Sigmoid colon (tissue), 7 donors: Measurements from ENCODE around the gene TM6SF1. TPM values are rescaled to one million over a fixed set of nuclear protein-coding genes. Genes with fewer than 3 reads are reported as not detected.

Experiments used
- DNase-seq: peaks from one replicate; pipeline ENCODE4 v3.0.0-alpha.2; 2019
- H3K27ac ChIP-seq, 4 donors: fragments of 200-600 bp; sonication (generic); one replicate each; pipeline ENCODE4 v1.5.1; 2016 to 2019; ENCODE audit warnings: mild to moderate bottlenecking in 1 of 4
- H3K27me3 ChIP-seq, 3 donors: fragments of 200-600 bp; sonication (generic); one replicate each; pipeline ENCODE4 v1.5.1; 2019; ENCODE audit warnings: mild to moderate bottlenecking in 1 of 3
- H3K36me3 ChIP-seq, 4 donors: fragments of 200-600 bp; sonication (generic); one replicate each; pipeline ENCODE4 v1.5.1; 2016 to 2019
- H3K4me1 ChIP-seq, 4 donors: fragments of 200-600 bp; sonication (generic); one replicate each; pipeline ENCODE4 v1.5.1; 2017 to 2019
- H3K4me3 ChIP-seq, 4 donors: fragments of 200-600 bp; sonication (generic); one replicate each; pipeline ENCODE4 v1.5.1; 2017 to 2019; ENCODE audit warnings: mild to moderate bottlenecking in 2 of 4, moderate library complexity in 1 of 4
- H3K9me3 ChIP-seq, 4 donors: fragments of 200-600 bp in 3 of 4; sonication (generic) in 3 of 4; one replicate each; pipeline versions ENCODE4 v1.5.1 to v1.6.1; 2013 to 2019
- EP300 ChIP-seq, 4 donors: sonication (generic); formaldehyde crosslinking; IDR thresholded peaks; one replicate each; pipeline ENCODE4 v1.6.1; 2017; ENCODE audit warnings: antibody characterized with exemption in 4 of 4
- POLR2A ChIP-seq, 2 donors: fragments of 450-650 bp; IDR thresholded peaks; one replicate each; pipeline ENCODE4 v1.6.1; 2016; ENCODE audit warnings: antibody characterized with exemption in 2 of 2, mild to moderate bottlenecking in 2 of 2, moderate library complexity in 2 of 2
- POLR2AphosphoS5 ChIP-seq, 4 donors: sonication (generic); formaldehyde crosslinking; IDR thresholded peaks; one replicate each; pipeline ENCODE4 v1.6.1; 2017; ENCODE audit warnings: antibody characterized with exemption in 4 of 4
- WGBS, 2 donors: extraction: QIAGEN DNeasy Blood & Tissue Kit; methylation state at CpG; one replicate each; pipeline ENCODE4 v1.1.7; 2013; 5-methylcytosine and 5-hydroxymethylcytosine counted together
- intact Hi-C: fragments of 100-400 bp; cut with DNase I; formaldehyde crosslinking; loops from one replicate; pipeline ENCODE4 v1.15.1; 2023
- polyA plus RNA-seq, 3 donors: library from polyadenylated mRNA; stranded (reverse); fragments of 200-250 nt; gene quantifications; one replicate each; pipeline ENCODE4 v1.2.3, GENCODE V29; 2013
- small RNA-seq, 3 donors: library from RNA; depleted of rRNA; stranded (forward); fragments of <200 nt; gene quantifications; one replicate each; pipeline ENCODE3, GENCODE V24; 2016
- total RNA-seq, 4 donors: library from RNA; depleted of rRNA; stranded (reverse); fragments of >200 nt; gene quantifications; one replicate each; pipeline ENCODE4 v1.1.0, GENCODE V29; 2016
- TF ChIP-seq, protein P1 (sequence below), 4 experiments: fragments of 450-650 bp in 3 of 4; fragments of 200-600 bp in 1 of 4; IDR thresholded peaks; one replicate each; pipeline ENCODE4 v1.5.1; 2016 to 2019; ENCODE audit warnings: antibody characterized with exemption in 4 of 4, mild to moderate bottlenecking in 3 of 4, moderate library complexity in 2 of 4
- donor health status: healthy with polysubstance abuse.
- donor health status: Bipolar disorder and iron deficiency.
- donor health status: healthy.

TM6SF1 gene
- total and polyA plus RNA-seq, 7 donors = 1.2 to 7.5 (median 2.8) TPM

DNA sequence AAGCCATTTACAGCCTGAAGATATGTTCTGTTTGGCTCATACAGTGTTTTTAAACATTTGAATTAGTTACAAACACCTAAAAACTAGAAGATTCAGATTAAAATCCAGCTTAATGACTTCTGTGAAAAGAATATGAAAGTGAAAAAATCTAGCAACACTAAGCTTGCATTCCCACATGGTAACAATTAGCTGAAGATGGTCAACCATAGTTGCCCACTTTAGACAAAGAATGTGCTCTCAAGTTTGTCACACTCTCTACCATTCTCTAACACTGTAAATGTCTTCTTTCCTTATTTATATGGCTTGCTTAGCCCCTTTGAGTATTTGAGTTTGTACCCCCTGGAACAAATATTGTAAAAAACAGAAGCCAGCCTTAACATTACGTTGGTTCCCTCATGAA is 67.4 kb downstream of the TM6SF1 start:
- no peak for DNase-seq

DNA sequence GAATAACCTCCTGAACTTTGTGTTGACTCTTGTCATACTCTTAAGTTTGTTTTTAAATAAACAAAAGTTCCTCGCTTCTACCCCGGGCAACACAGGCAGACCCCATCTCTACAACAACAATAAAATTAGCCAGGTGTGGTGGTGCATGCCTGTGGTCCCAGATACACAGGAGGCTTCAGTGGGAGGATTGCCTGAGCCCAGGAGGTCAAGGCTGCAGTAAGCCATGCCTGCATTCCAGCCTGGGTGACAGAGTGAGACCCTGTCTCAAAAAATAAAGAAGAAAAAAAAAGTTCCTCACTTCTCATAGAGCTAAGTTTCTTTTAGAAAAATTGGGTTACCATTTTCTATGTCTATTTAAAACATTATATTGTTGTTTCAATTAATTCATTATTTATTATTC is 70.9 kb downstream of the TM6SF1 start:
- Histone ChIP-seq H3K9me3 (no peaks in the 10 kb centered on the region), H3K4me3 (no peak overlapping the region), H3K36me3 (no peaks in the 10 kb centered on the region), H3K4me1 (no peaks in the 10 kb centered on the region), H3K27me3 (no peaks in the 10 kb centered on the region), H3K27ac (no peak overlapping the region)
- no peak for DNase-seq
- TF ChIP-seq, protein P1, sequence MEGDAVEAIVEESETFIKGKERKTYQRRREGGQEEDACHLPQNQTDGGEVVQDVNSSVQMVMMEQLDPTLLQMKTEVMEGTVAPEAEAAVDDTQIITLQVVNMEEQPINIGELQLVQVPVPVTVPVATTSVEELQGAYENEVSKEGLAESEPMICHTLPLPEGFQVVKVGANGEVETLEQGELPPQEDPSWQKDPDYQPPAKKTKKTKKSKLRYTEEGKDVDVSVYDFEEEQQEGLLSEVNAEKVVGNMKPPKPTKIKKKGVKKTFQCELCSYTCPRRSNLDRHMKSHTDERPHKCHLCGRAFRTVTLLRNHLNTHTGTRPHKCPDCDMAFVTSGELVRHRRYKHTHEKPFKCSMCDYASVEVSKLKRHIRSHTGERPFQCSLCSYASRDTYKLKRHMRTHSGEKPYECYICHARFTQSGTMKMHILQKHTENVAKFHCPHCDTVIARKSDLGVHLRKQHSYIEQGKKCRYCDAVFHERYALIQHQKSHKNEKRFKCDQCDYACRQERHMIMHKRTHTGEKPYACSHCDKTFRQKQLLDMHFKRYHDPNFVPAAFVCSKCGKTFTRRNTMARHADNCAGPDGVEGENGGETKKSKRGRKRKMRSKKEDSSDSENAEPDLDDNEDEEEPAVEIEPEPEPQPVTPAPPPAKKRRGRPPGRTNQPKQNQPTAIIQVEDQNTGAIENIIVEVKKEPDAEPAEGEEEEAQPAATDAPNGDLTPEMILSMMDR (IDR thresholded peaks at IDR 0.05) = no peak
- TF ChIP-seq EP300 (IDR thresholded peaks at IDR 0.05) (no peak), POLR2A (IDR thresholded peaks at IDR 0.05) (no peak), POLR2AphosphoS5 (IDR thresholded peaks at IDR 0.05) (no peak)
- intact Hi-C loops = no loop called here
- WGBS, 2 donors = 77 to 80% methylated on average over 2 of the region's 2 CpGs

More for the DNA sequence above, 67.4 kb downstream of the TM6SF1 start:
- Histone ChIP-seq H3K27me3 (no peaks in the 10 kb centered on the region), H3K9me3 (no peaks in the 10 kb centered on the region), H3K4me1 (no peaks in the 10 kb centered on the region), H3K27ac (no peak overlapping the region), H3K36me3 (no peaks in the 10 kb centered on the region), H3K4me3 (no peak overlapping the region)
- intact Hi-C loops = no loop called here
- TF ChIP-seq, protein P1 (IDR thresholded peaks at IDR 0.05) = no peak
- TF ChIP-seq EP300 (IDR thresholded peaks at IDR 0.05) = no peak
- TF ChIP-seq POLR2A (IDR thresholded peaks at IDR 0.05) = no peak
- TF ChIP-seq POLR2AphosphoS5 (IDR thresholded peaks at IDR 0.05) = no peak
- WGBS, 2 donors = 79 to 89% methylated on average over 1 of the region's 1 CpG

DNA sequence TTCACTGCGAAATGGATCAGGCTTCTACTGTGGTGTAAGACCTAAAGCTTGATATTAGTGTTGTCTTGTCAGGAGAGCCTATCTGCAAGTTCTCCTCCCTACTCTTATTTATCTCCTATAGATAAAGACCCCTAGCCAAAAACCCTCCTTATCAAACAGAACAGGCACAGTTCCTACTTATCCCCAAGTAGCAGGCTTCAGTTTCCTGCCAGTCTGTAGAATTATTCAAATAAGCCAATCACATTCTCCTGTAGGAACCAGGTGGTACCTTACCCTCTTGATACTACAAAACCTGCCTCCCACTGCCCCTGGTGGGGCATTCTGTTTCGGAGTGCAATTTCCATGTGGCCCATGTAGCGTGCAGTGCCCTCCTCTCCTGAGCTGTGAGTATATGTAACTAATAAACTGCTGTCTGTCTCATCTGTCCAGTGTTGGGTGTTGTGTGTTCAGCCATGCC is 71.5 kb downstream of the TM6SF1 start:
- H3K27ac ChIP-seq = no peak overlapping the region
- H3K9me3 ChIP-seq = no peaks in the 10 kb centered on the region
- DNase-seq = no peak
- no peaks in the 10 kb centered on the region for H3K27me3 ChIP-seq
- no peak for TF ChIP-seq EP300 (IDR thresholded peaks at IDR 0.05)
- no peak for TF ChIP-seq POLR2A (IDR thresholded peaks at IDR 0.05)
- no peak for TF ChIP-seq POLR2AphosphoS5 (IDR thresholded peaks at IDR 0.05)
- TF ChIP-seq, protein P1 (IDR thresholded peaks at IDR 0.05) = no peak
- intact Hi-C loops = no loop called here
- H3K4me3 ChIP-seq = no peak overlapping the region
- no peaks in the 10 kb centered on the region for H3K36me3 ChIP-seq
- 95% methylated on average over 3 of the region's 3 CpGs for WGBS, 2 donors
- H3K4me1 ChIP-seq = no peaks in the 10 kb centered on the region

DNA sequence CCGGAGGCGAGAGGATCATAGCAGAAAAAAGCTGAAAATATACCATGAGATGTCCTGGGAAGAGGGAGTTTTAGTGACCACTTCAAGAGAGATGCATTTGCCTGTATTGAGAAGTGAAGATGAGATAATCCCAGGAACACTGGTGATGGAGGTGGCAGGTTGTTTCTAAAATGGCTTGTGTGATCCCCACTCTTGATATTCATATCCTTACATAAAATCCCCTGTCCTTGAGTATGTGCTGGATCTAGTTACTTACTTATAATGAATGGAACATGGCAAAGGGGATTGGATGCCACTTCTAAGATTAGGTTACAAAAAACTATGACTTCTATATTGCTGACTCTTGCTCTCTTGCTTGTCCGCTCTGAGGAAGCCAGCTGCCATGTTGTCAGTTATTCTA is 78.1 kb downstream of the TM6SF1 start:
- Histone ChIP-seq H3K36me3 (no peaks in the 10 kb centered on the region), H3K27me3 (no peaks in the 10 kb centered on the region), H3K27ac (no peak overlapping the region), H3K4me1 (no peaks in the 10 kb centered on the region), H3K4me3 (no peak overlapping the region), H3K9me3 (no peaks in the 10 kb centered on the region)
- DNase-seq = no peak
- TF ChIP-seq, protein P1 (IDR thresholded peaks at IDR 0.05) = no peak
- TF ChIP-seq POLR2AphosphoS5 (IDR thresholded peaks at IDR 0.05) (no peak), POLR2A (IDR thresholded peaks at IDR 0.05) (no peak), EP300 (IDR thresholded peaks at IDR 0.05) (no peak)
- intact Hi-C loops = no loop called here
- WGBS, 2 donors = 96 to 98% methylated on average over 3 of the region's 3 CpGs

Small RNAs within 50 kb of the gene (small RNA-seq; reads per million reads assigned to genes)
- gene MIR4515 = 0 reads per million in 3 donors

Other genes starting within 250 kb of the TM6SF1 start
- 10 to 100 TPM in 3 of 4 donors, 1 to 10 TPM in 1; 7.1 to 16.8 (median 14.0) TPM for gene HOMER2, start 154.9 kb upstream of the TM6SF1 start, total RNA-seq
- gene HOMER2, start 154.9 kb upstream of the TM6SF1 start, polyA plus RNA-seq = 1 to 10 TPM in 1 of 3 donors, under 1 TPM in 2; under 0.01 to 2.0 (median 0.69) TPM
- 10 to 100 TPM; 10.8 to 21.8 (median 19.2) TPM for gene RAMAC, start 121.4 kb upstream of the TM6SF1 start, total RNA-seq
- gene RAMAC, start 121.4 kb upstream of the TM6SF1 start, polyA plus RNA-seq = 10 to 100 TPM; 19.8 to 40.2 (median 23.4) TPM
- 10 to 100 TPM in 3 of 4 donors, 1 to 10 TPM in 1; 9.1 to 14.6 (median 12.0) TPM for gene C15orf40, start 96.0 kb upstream of the TM6SF1 start, total RNA-seq
- 10 to 100 TPM; 21.3 to 26.1 (median 23.4) TPM for gene C15orf40, start 96.0 kb upstream of the TM6SF1 start, polyA plus RNA-seq
- gene BTBD1, start 40.4 kb upstream of the TM6SF1 start, total RNA-seq = 10 to 100 TPM; 64.2 to 82.4 (median 71.3) TPM
- 10 to 100 TPM; 32.1 to 59.9 (median 39.0) TPM for gene BTBD1, start 40.4 kb upstream of the TM6SF1 start, polyA plus RNA-seq
- gene HDGFL3, start 100.2 kb downstream of the TM6SF1 start, total RNA-seq = 10 to 100 TPM; 58.0 to 83.6 (median 66.9) TPM
- gene HDGFL3, start 100.2 kb downstream of the TM6SF1 start, polyA plus RNA-seq = 10 to 100 TPM in 2 of 3 donors, 1 to 10 TPM in 1; 2.1 to 13.2 (median 10.0) TPM
- gene BNC1, start 177.0 kb downstream of the TM6SF1 start, total RNA-seq = under 1 TPM in 3 of 4 donors, not detected in 1; 0.14 to 0.36 (median 0.28) TPM
- gene BNC1, start 177.0 kb downstream of the TM6SF1 start, polyA plus RNA-seq = under 1 TPM in 2 of 3 donors, not detected in 1; under 0.01 to 0.06 TPM